PC-3 (cell line): ENCODE results near the gene MRTFA. TPM values are rescaled to one million over a fixed set of nuclear protein-coding genes. Genes with fewer than 3 reads are reported as not detected.
A peak's percentile ranks its signal among the peaks of the same experiment; 100 is the strongest.

ENCODE experiments used
- ATAC-seq: fragments of 200-7000 bp; cut with Tn5 transposase; 2 replicates; pipeline ENCODE4 v1.9.1; 2020; ENCODE audit warnings: mild to moderate bottlenecking, moderate library complexity
- BruUV-seq: library from RNA; stranded (reverse); fragments of 400-500 nt; replicated peaks from 2 replicates; lab custom pipeline; 2021; lab: Mats Ljungman, UMichigan
- CTCF ChIA-PET: fragments of 300-600 bp; sonication (Branson Sonifier 250); formaldehyde crosslinking; loops from one replicate; lab custom pipeline; 2022; ENCODE audit warnings: antibody characterized with exemption; lab: Charles Lee
- POLR2A ChIA-PET: fragments of 300-600 bp; sonication (Branson Sonifier 250); formaldehyde crosslinking; loops from one replicate; lab custom pipeline; 2022; ENCODE audit warnings: antibody characterized with exemption; ENCODE audit not compliant: unreplicated experiment; lab: Charles Lee
- DNase-seq: peaks from one replicate; pipeline ENCODE4 v3.0.0-alpha.2; 2015
- H2AFZ ChIP-seq: fragments of 300-600 bp; sonication (generic); 2 replicates; pipeline ENCODE4 v1.6.0; 2016; ENCODE audit warnings: antibody characterized with exemption, low read length
- H3F3A ChIP-seq: fragments of 300-600 bp; sonication (generic); one replicate; pipeline ENCODE4 v1.6.0; 2017; ENCODE audit warnings: antibody characterized with exemption, low read length, control low read depth, mild to moderate bottlenecking; ENCODE audit not compliant: unreplicated experiment
- H3K27ac ChIP-seq: fragments of 300-600 bp; sonication (generic); 2 replicates; pipeline ENCODE4 v1.5.1; 2016; ENCODE audit warnings: mild to moderate bottlenecking, low read length
- H3K27me3 ChIP-seq: fragments of 300-600 bp; sonication (generic); 2 replicates; pipeline ENCODE4 v1.6.1; 2016; ENCODE audit warnings: low read length, mixed read lengths
- H3K36me3 ChIP-seq: fragments of 300-600 bp; sonication (generic); 2 replicates; pipeline ENCODE4 v1.6.1; 2016; ENCODE audit warnings: low read depth, mixed run types, low read length, mixed read lengths
- H3K4me1 ChIP-seq: fragments of 300-600 bp; sonication (generic); 2 replicates; pipeline ENCODE4 v1.5.1; 2016; ENCODE audit warnings: low read length; ENCODE audit not compliant: insufficient read depth
- H3K4me2 ChIP-seq: fragments of 300-600 bp; sonication (generic); 2 replicates; pipeline ENCODE4 v1.6.0; 2016; ENCODE audit warnings: low read length
- H3K4me3 ChIP-seq: fragments of 300-600 bp; sonication (generic); 2 replicates; pipeline ENCODE4 v1.5.1; 2016; ENCODE audit warnings: mild to moderate bottlenecking, low read length, mixed read lengths
- H3K79me2 ChIP-seq: fragments of 300-600 bp; sonication (generic); 2 replicates; pipeline ENCODE4 v1.6.1; 2017; ENCODE audit warnings: low read length, mixed read lengths
- H3K9ac ChIP-seq: fragments of 300-600 bp; sonication (generic); 2 replicates; pipeline ENCODE4 v1.6.0; 2016; ENCODE audit warnings: mild to moderate bottlenecking, low read length
- H3K9me2 ChIP-seq: fragments of 300-600 bp; sonication (generic); replicated peaks from 2 replicates; pipeline ENCODE4 v1.6.1; 2016; ENCODE audit warnings: mixed run types, low read length, mixed read lengths
- H3K9me3 ChIP-seq: fragments of 300-600 bp; sonication (generic); 2 replicates; pipeline ENCODE4 v1.6.1; 2016; ENCODE audit warnings: low read length, mixed read lengths
- H4K20me1 ChIP-seq: fragments of 300-600 bp; sonication (generic); 2 replicates; pipeline ENCODE4 v1.6.1; 2016; ENCODE audit warnings: low read length, mixed read lengths
- CTCF ChIP-seq: fragments of 300-600 bp; sonication (generic); conservative IDR thresholded peaks from 2 replicates; pipeline ENCODE4 v1.5.1; 2017; ENCODE audit warnings: antibody characterized with exemption, low read depth, mild to moderate bottlenecking, low read length
- EZH2 ChIP-seq: fragments of 300-600 bp; sonication (generic); IDR thresholded peaks from one replicate; pipeline ENCODE4 v1.6.1; 2017; ENCODE audit warnings: antibody characterized with exemption, mild to moderate bottlenecking, low read length; ENCODE audit not compliant: unreplicated experiment
- EZH2phosphoT487 ChIP-seq: fragments of 300-600 bp; sonication (generic); IDR thresholded peaks from 2 replicates; pipeline ENCODE4 v1.6.1; 2018; ENCODE audit warnings: mild to moderate bottlenecking, antibody characterized with exemption, low read length, borderline replicate concordance
- intact Hi-C: fragments of 100-400 bp; cut with micrococcal nuclease; formaldehyde crosslinking; loops from 2 replicates; pipeline ENCODE4 v1.9.0; 2023
- total RNA-seq: library from RNA; depleted of rRNA; stranded (reverse); fragments of >200 nt; gene quantifications from 2 replicates; pipeline ENCODE4 v1.2.3, GENCODE V29; 2014

MRTFA gene
- total RNA-seq, 1 experiment from 2014 or later, result 32.6 TPM

GRCh38 chr22:40594924-40595323 lies 41.6 kb downstream of the MRTFA start:
- TF ChIP-seq EZH2 (no peak), EZH2phosphoT487 (no peak), CTCF (no peak)
- ChIA-PET POLR2A (no interaction called here), CTCF (no interaction called here)
- H4K20me1 ChIP-seq, result no peaks in the 10 kb centered on the region
- ATAC-seq, result no peak
- H3K27ac ChIP-seq, result no peak overlapping the region
- H3K4me3 ChIP-seq, result no peak overlapping the region
- H3K9me3 ChIP-seq, result no peaks in the 10 kb centered on the region
- H3K27me3 ChIP-seq, result no peaks in the 10 kb centered on the region
- intact Hi-C loops, result no loop called here
- no peak overlapping the region for H2AFZ ChIP-seq
- no peak overlapping the region for H3K9ac ChIP-seq
- H3K4me1 ChIP-seq, result peaks cover 39% of the 10 kb centered on the region
- H3K9me2 ChIP-seq, result no peaks in the 10 kb centered on the region
- no peak for DNase-seq
- peaks cover 97% of the 10 kb centered on the region for H3K79me2 ChIP-seq
- H3K36me3 ChIP-seq, result no peaks in the 10 kb centered on the region
- no TSS peak for BruUV-seq
- no peaks in the 10 kb centered on the region for H3F3A ChIP-seq
- H3K4me2 ChIP-seq, result no peak overlapping the region

- Histone ChIP-seq H3K27me3 (no peaks in the 10 kb centered on the region), H4K20me1 (no peaks in the 10 kb centered on the region), H3K4me3 (no peak overlapping the region), H3K9me3 (no peaks in the 10 kb centered on the region), H2AFZ (no peak overlapping the region), H3F3A (no peaks in the 10 kb centered on the region), H3K9ac (no peak overlapping the region), H3K27ac (no peak overlapping the region), H3K36me3 (no peaks in the 10 kb centered on the region), H3K9me2 (no peaks in the 10 kb centered on the region), H3K4me2 (no peak overlapping the region), H3K79me2 (peaks cover 96% of the 10 kb centered on the region), H3K4me1 (peaks cover 39% of the 10 kb centered on the region)
- no TSS peak for BruUV-seq
- no peak for TF ChIP-seq CTCF
- intact Hi-C loops, result no loop called here
- ATAC-seq, result no peak
- CTCF ChIA-PET, result no interaction called here
- DNase-seq, result no peak
- POLR2A ChIA-PET, result no interaction called here
Observed at GRCh38 chr22:40594346-40594745, 42.2 kb downstream of the MRTFA start.

- H3K27me3 ChIP-seq, result no peaks in the 10 kb centered on the region
- peaks cover 38% of the 10 kb centered on the region for H3K4me1 ChIP-seq
- ChIA-PET POLR2A (no interaction called here), CTCF (no interaction called here)
- no peak overlapping the region for H3K27ac ChIP-seq
- no peaks in the 10 kb centered on the region for H3K9me2 ChIP-seq
- H3K4me2 ChIP-seq, result no peak overlapping the region
- TF ChIP-seq EZH2phosphoT487 (no peak), EZH2 (no peak), CTCF (no peak)
- H3K4me3 ChIP-seq, result no peak overlapping the region
- H2AFZ ChIP-seq, result no peak overlapping the region
- ATAC-seq (no peak), DNase-seq (no peak)
- intact Hi-C loops, result no loop called here
- no peaks in the 10 kb centered on the region for H3K9me3 ChIP-seq
- no peaks in the 10 kb centered on the region for H3K36me3 ChIP-seq
- no peak overlapping the region for H3K9ac ChIP-seq
- peaks cover 97% of the 10 kb centered on the region for H3K79me2 ChIP-seq
- H4K20me1 ChIP-seq, result no peaks in the 10 kb centered on the region
- H3F3A ChIP-seq, result no peaks in the 10 kb centered on the region
- BruUV-seq, result TSS peak; percentile 9
Observed at GRCh38 chr22:40593460-40594273, 42.9 kb downstream of the MRTFA start.
